ENCODE data around the gene AKT2. TPM values are rescaled to one million over a fixed set of nuclear protein-coding genes. Genes with fewer than 3 reads are reported as not detected.

AKT2 gene
- total RNA-seq, 1 donor from 2014 or later = 38.6 TPM

DNA sequence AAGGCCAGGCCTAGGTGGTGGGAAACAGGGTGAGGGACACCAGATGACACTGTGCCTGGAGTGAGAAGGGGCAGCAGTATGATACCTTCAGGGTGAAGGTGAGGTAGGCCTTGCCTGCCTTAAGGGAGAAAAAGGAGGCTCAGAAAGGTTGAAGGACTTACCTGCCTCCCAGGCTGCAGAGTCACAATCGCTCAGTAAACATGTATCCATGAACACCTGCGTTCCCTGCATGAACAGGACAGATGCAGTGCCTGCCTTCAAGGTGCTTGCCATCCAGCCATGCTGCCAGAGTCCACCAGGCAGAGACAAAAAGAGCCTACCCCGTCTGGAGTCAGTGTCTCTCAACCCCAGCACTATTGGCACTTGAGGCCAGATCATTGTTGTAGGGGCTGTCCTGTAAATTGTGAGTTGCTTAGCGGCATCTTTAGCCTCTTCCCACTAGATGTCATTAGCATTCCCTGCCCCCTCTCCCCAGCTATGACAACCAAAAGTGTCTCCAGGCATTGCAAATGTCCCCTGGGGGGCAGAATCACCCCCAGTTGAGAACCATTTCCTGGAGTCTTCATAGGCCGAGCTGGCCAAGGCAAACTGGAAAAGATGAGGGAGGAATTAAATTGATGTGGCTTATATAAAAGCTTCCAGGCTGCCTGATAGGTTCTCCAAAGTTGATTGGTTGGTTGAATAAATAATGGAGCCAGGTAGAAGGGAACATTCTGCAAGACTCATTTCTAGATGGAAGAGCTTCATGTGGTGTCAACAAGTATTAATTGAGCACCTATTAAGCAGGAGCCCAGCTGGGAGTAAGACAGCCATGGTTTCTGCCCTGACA, 92.2 kb downstream of the AKT2 start:
- no peak for DNase-seq (ENCODE audit: extremely low read depth, low read depth, low spot score)

- no peak for DNase-seq (ENCODE audit: extremely low read depth, low read depth, low spot score)
These were observed 93.1 kb downstream of the AKT2 start for GRCh38 chr19:40191836-40192646.

- DNase-seq (ENCODE audit: extremely low read depth, low read depth, low spot score) = no peak
These were observed 94.0 kb downstream of the AKT2 start, which contains the start of gene MAP3K10 for GRCh38 chr19:40190891-40191835. Gene MAP3K10, plus strand, starts transcription at chr19:40191426. Its CDS starts 606 bp downstream, at chr19:40192032.

GRCh38 chr19:40184273-40184672, 100.9 kb downstream of the AKT2 start:
- DNase-seq (ENCODE audit: extremely low read depth, low read depth, low spot score) = no peak

Other genes with a start within 250 kb of the AKT2 start
- 7.7 and 11.3 TPM in 2 replicates for gene ZNF780B, start 229.1 kb downstream of the AKT2 start, total RNA-seq
- gene ZNF780A, start 194.4 kb downstream of the AKT2 start, total RNA-seq = 10.5 and 11.8 TPM in 2 replicates
- gene MAP3K10, start 93.9 kb downstream of the AKT2 start, total RNA-seq = 12.0 and 21.7 TPM in 2 replicates
- not detected in 2 replicates for gene TTC9B, start 67.0 kb downstream of the AKT2 start, total RNA-seq
- gene CCNP, start 58.7 kb downstream of the AKT2 start, total RNA-seq = not detected in 2 replicates
- 6.9 and 13.1 TPM in 2 replicates for gene C19orf47, start 63.1 kb upstream of the AKT2 start, total RNA-seq
- gene PLD3, start 63.4 kb upstream of the AKT2 start, total RNA-seq = 505 and 567 TPM in 2 replicates
- gene HIPK4, start 104.8 kb upstream of the AKT2 start, total RNA-seq = 0.05 TPM in 1 of 2 replicates, not detected in the other
- gene PRX, start 128.0 kb upstream of the AKT2 start, total RNA-seq = 1.3 and 2.4 TPM in 2 replicates
- gene SERTAD1, start 140.6 kb upstream of the AKT2 start, total RNA-seq = 13.2 and 17.3 TPM in 2 replicates
- 15.8 and 18.8 TPM in 2 replicates for gene SERTAD3, start 159.0 kb upstream of the AKT2 start, total RNA-seq
- gene BLVRB, start 180.4 kb upstream of the AKT2 start, total RNA-seq = 70.8 and 92.6 TPM in 2 replicates
- gene SPTBN4, start 181.7 kb upstream of the AKT2 start, total RNA-seq = 1.4 TPM in 1 of 2 replicates, not detected in the other

Data from glomerular endothelial cell (primary cell).